Suprapubic skin (tissue), 4 donors: ENCODE results near the gene ANKRD11. TPM values are rescaled to one million over a fixed set of nuclear protein-coding genes. Genes with fewer than 3 reads are reported as not detected.

ENCODE experiments used
- DNase-seq, 2 donors: peaks; one replicate each; pipeline ENCODE4 v3.0.0-alpha.2; 2019; ENCODE audit warnings: low spot score in 2 of 2
- H3K27ac ChIP-seq: fragments of 200-600 bp; sonication (generic); one replicate; pipeline ENCODE4 v1.5.1; 2019
- H3K27me3 ChIP-seq: fragments of 200-600 bp; sonication (generic); one replicate; pipeline ENCODE4 v1.5.1; 2019
- H3K36me3 ChIP-seq: fragments of 200-600 bp; sonication (generic); one replicate; pipeline ENCODE4 v1.5.1; 2019
- H3K4me1 ChIP-seq: fragments of 200-600 bp; sonication (generic); one replicate; pipeline ENCODE4 v1.5.1; 2019
- H3K4me3 ChIP-seq: fragments of 200-600 bp; sonication (generic); one replicate; pipeline ENCODE4 v1.5.1; 2019; ENCODE audit warnings: mild to moderate bottlenecking
- H3K9me3 ChIP-seq: fragments of 200-600 bp; sonication (generic); one replicate; pipeline ENCODE4 v1.5.1; 2019
- CTCF ChIP-seq, 2 donors: fragments of 200-600 bp in 1 of 2; fragments of 450-650 bp in 1 of 2; sonication (generic) in 1 of 2; IDR thresholded peaks; one replicate each; pipeline ENCODE4 v1.5.1; 2016 to 2019; ENCODE audit warnings: antibody characterized with exemption in 2 of 2, mild to moderate bottlenecking in 1 of 2, moderate library complexity in 1 of 2
- EP300 ChIP-seq: sonication (generic); formaldehyde crosslinking; IDR thresholded peaks from one replicate; pipeline ENCODE4 v1.6.1; 2017; ENCODE audit warnings: antibody characterized with exemption
- POLR2A ChIP-seq, 2 donors: fragments of 450-650 bp; IDR thresholded peaks; one replicate each; pipeline ENCODE4 v1.6.1; 2017; ENCODE audit warnings: antibody characterized with exemption in 2 of 2, mild to moderate bottlenecking in 2 of 2, moderate library complexity in 2 of 2
- POLR2AphosphoS5 ChIP-seq, 3 donors: sonication (generic); formaldehyde crosslinking; IDR thresholded peaks; one replicate each; pipeline ENCODE4 v1.6.1; 2017; ENCODE audit warnings: antibody characterized with exemption in 3 of 3
- WGBS: methylation state at CpG from one replicate; pipeline ENCODE4 v1.1.5; 2018; 5-methylcytosine and 5-hydroxymethylcytosine counted together
- total RNA-seq, 4 donors: library from RNA; depleted of rRNA; stranded (reverse); fragments of >200 nt; gene quantifications; one replicate each; pipeline ENCODE4 v1.1.0, GENCODE V29; 2016

The ANKRD11 gene
- total RNA-seq, 4 donors from 2014 or later: 85.4 to 212 (median 127) TPM

DNA sequence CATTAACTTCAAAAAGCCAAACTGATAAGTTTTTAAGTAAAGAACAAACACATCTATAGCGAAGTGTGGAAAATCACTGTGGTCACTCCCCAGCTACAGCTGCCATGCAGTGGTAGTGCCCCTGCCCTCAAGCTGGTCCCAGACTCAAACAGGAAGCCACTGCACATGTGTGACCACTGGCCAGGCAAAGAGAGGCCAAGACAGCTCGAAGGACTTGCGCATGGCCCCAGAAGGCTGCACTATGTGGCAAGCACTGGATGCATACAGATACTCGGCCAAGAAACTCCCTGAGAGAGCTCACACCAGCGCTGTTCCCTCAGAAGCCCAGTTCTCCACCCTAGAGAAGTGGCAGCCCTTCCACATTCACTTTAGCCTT is 82.4 kb downstream of the ANKRD11 start:
- WGBS: 79% methylated on average over 3 of the region's 5 CpGs
- Histone ChIP-seq H3K36me3 (no peaks in the 10 kb centered on the region), H3K4me1 (peaks cover 81% of the 10 kb centered on the region), H3K9me3 (no peaks in the 10 kb centered on the region), H3K27me3 (no peaks in the 10 kb centered on the region), H3K4me3 (no peak overlapping the region), H3K27ac (no peak overlapping the region)
- DNase-seq: no peak
- TF ChIP-seq POLR2AphosphoS5 (IDR thresholded peaks at IDR 0.05) (no peak), CTCF (IDR thresholded peaks at IDR 0.05) (no peak), EP300 (no peak), POLR2A (IDR thresholded peaks at IDR 0.05) (no peak)

GRCh38 chr16:89407282-89407924 is 83.0 kb downstream of the ANKRD11 start:
- H3K27me3 ChIP-seq: no peaks in the 10 kb centered on the region
- no peak for DNase-seq
- TF ChIP-seq POLR2A (IDR thresholded peaks at IDR 0.05) (no peak), EP300 (no peak)
- H3K4me1 ChIP-seq: peaks cover 81% of the 10 kb centered on the region
- H3K9me3 ChIP-seq: no peaks in the 10 kb centered on the region
- WGBS: 56% methylated on average over 9 of the region's 17 CpGs
- no peak overlapping the region for H3K27ac ChIP-seq
- H3K4me3 ChIP-seq: no peak overlapping the region
- H3K36me3 ChIP-seq: no peaks in the 10 kb centered on the region

DNA sequence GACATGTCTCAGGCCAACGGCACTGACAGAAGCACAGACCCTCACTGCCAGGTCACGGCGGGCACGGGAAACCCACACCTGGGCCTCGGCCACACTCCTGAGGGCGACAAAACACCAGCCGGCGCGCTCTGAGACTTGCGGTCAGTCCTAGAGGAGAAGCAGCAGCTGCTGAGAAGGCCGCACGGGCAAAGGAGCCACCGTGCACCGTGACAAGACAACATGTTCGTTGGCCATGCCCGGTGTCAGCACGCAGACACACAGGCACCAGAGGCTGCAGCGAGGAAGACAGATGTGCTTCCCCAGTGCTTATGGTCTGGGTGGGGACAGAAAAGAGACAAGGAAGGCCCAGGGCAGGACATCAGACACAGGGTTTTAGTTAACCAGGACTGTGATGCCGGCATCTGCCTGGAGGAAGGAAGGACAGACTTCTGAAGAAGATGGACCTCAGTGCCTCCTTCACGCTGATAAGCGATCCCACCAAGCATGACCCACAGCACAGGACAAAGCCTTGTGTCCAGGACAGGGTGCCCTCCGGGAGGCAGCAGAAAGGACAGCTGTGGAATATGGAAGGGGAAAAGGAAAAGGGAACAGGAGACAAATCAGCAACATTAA is 84.0 kb downstream of the ANKRD11 start:
- Histone ChIP-seq H3K27me3 (no peaks in the 10 kb centered on the region), H3K4me3 (no peak overlapping the region), H3K4me1 (peaks cover 79% of the 10 kb centered on the region), H3K27ac (no peak overlapping the region), H3K9me3 (no peaks in the 10 kb centered on the region), H3K36me3 (no peaks in the 10 kb centered on the region)
- no peak for DNase-seq
- WGBS: 66% methylated on average over 22 of the region's 22 CpGs
- TF ChIP-seq POLR2AphosphoS5 (IDR thresholded peaks at IDR 0.05): no peak

GRCh38 chr16:89404561-89404960 is 85.8 kb downstream of the ANKRD11 start:
- no peak for DNase-seq
- H3K4me1 ChIP-seq: peaks cover 69% of the 10 kb centered on the region
- H3K4me3 ChIP-seq: no peak overlapping the region
- no peaks in the 10 kb centered on the region for H3K9me3 ChIP-seq
- 70% methylated on average over 8 of the region's 8 CpGs for WGBS
- H3K27me3 ChIP-seq: no peaks in the 10 kb centered on the region
- no peak for TF ChIP-seq CTCF (IDR thresholded peaks at IDR 0.05)
- TF ChIP-seq POLR2AphosphoS5 (IDR thresholded peaks at IDR 0.05): no peak
- no peak for TF ChIP-seq EP300
- no peak for TF ChIP-seq POLR2A (IDR thresholded peaks at IDR 0.05)
- no peaks in the 10 kb centered on the region for H3K36me3 ChIP-seq
- H3K27ac ChIP-seq: no peak overlapping the region

- no peak for DNase-seq
- Histone ChIP-seq H3K4me1 (peaks cover 53% of the 10 kb centered on the region), H3K9me3 (no peaks in the 10 kb centered on the region), H3K4me3 (no peak overlapping the region), H3K27ac (no peak overlapping the region), H3K36me3 (no peaks in the 10 kb centered on the region), H3K27me3 (no peaks in the 10 kb centered on the region)
- 82% methylated on average over 13 of the region's 17 CpGs for WGBS
- no peak for TF ChIP-seq POLR2AphosphoS5 (IDR thresholded peaks at IDR 0.05)
Observed at GRCh38 chr16:89402962-89403361, 87.4 kb downstream of the ANKRD11 start.

- DNase-seq: no peak
- Histone ChIP-seq H3K36me3 (no peaks in the 10 kb centered on the region), H3K27me3 (no peaks in the 10 kb centered on the region), H3K4me3 (no peak overlapping the region), H3K4me1 (peaks cover 48% of the 10 kb centered on the region), H3K9me3 (no peaks in the 10 kb centered on the region), H3K27ac (no peak overlapping the region)
- WGBS: 66% methylated on average over 15 of the region's 27 CpGs
- no peak for TF ChIP-seq POLR2AphosphoS5 (IDR thresholded peaks at IDR 0.05)
- no peak for TF ChIP-seq EP300
- no peak for TF ChIP-seq CTCF (IDR thresholded peaks at IDR 0.05)
- no peak for TF ChIP-seq POLR2A (IDR thresholded peaks at IDR 0.05)
Observed at GRCh38 chr16:89401641-89402445, 88.5 kb downstream of the ANKRD11 start.
